NCI-H82 (cell line): ENCODE data around the gene MUS81.
"Not testable (repeated sequence)": the region's sequence is repeated elsewhere in the genome, so short reads cannot be mapped to it uniquely, and the experiment has no call there.

ENCODE experiments used
- DNase-seq: peaks from one replicate; lab custom pipeline; 2025; lab: John Stamatoyannopoulos, UW

MUS81 gene

GRCh38 chr11:65848693-65849092 lies 11.5 kb upstream of the MUS81 start:
- not testable (repeated sequence) for DNase-seq

DNA sequence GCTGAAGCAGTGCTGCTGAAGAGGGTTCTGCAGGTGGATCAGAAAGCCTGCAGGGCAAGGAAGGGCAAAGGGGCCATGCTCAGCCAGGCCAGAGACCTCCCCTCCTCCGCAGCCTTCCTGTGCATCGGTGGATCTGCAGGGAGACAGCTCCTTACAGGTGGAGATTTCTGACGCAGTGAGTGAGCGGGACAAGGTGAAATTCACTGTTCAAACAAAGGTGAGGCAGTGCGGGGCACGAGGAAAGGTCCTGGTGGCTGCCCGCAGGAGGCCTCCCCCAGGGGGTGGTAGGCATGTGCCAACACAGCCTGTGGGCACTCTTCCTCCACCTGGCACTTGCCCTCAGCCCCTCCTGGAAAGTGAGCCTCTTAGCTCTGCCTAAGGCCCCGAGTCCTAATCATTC lies 10.9 kb upstream of the MUS81 start:
- DNase-seq, result no peak

GRCh38 chr11:65849771-65850216 lies 10.4 kb upstream of the MUS81 start:
- no peak for DNase-seq

- no peak for DNase-seq
Observed at GRCh38 chr11:65850217-65851082, 9.8 kb upstream of the MUS81 start.

GRCh38 chr11:65851083-65851579 lies 9.1 kb upstream of the MUS81 start:
- peak; percentile 78 for DNase-seq

GRCh38 chr11:65851811-65852507 lies 8.3 kb upstream of the MUS81 start:
- DNase-seq, result no peak

DNA sequence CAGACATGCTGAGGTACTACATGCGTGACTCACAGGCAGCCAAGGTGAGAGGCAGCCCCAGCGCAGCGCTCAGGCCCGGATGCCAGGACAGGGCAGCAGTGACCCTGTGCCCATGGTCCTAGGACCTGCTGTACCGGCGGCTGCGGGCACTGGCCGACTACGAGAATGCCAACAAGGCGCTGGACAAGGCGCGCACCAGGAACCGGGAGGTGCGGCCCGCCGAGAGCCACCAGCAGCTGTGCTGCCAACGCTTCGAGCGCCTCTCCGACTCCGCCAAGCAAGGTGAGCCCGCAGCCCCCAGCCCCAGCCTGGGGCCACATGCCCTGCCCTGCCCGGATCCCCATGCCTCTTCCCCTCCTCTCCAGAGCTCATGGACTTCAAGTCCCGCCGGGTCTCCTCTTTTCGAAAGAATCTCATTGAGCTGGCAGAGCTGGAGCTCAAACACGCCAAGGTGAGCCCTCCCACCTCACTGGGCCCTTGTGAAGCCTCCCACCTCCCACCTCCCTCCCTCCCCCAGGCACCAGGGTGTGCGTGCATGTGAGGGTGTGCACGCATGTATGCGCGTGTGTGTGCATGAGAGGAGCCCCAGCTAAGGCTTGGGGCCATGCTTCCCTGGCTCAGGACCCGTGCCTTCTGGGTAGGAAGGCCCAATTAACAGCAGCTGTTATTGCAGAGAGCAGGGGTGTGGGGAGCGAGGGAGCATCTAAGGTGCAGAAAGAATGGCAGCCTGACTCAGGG lies 7.6 kb upstream of the MUS81 start:
- no peak for DNase-seq

DNA sequence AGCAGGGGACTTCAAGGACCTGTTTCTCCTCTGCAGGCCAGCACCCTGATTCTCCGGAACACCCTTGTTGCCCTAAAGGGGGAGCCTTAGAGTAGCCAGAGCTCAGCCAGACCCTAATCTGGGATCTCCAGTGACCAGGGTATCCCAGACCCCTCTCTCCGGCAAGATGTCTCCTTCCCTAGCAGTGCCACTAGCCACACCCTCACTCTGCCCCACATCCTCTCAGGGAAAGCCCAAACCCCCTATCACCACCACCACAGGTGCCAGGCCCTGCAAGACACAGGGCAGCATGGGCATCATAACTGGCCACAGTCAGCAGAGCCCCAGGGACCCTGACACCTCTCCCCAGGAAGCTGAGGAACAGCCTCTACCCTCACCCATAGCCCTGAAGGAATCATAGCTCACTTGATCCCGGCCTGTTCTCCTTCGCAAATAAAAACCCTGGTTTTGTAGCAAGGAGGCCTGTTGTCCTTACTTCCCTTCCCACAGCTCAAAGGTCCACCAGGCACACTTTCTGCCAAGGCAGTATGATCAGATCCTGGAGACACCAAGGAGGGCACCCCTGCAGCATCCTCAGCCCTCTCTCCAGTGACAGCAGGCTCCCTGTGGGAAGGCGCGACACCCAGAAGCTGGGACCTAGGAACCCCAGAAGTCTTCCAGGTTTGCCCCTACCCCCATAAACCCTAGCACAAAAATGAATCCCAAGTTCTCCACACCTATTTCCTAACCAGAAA lies 6.8 kb upstream of the MUS81 start:
- DNase-seq, result peak; percentile 30

GRCh38 chr11:65854161-65854592 lies 6.1 kb upstream of the MUS81 start:
- no peak for DNase-seq

GRCh38 chr11:65854852-65855837 lies 5.1 kb upstream of the MUS81 start:
- no peak for DNase-seq

DNA sequence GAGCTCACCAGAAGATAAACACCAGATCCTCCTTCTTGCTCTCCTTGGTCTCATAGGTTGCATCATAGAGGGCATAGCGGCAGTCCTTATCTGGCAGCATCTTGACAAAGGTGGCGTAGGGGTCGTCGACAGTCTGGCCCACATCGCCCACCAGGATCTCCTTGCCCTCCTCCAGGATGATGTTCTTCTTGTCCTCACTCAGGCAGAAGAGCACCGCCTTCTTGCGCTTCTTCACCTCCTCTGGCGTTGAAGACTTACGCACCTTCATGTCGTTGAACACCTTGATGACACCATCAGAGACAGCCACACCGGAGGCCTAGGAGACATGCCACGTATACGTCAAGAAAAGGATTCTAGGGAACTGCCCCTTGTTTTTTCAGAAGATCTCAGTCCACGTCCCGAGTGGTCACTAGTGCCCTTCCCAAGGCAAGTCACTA lies 4.3 kb upstream of the MUS81 start:
- DNase-seq, result no peak

DNA sequence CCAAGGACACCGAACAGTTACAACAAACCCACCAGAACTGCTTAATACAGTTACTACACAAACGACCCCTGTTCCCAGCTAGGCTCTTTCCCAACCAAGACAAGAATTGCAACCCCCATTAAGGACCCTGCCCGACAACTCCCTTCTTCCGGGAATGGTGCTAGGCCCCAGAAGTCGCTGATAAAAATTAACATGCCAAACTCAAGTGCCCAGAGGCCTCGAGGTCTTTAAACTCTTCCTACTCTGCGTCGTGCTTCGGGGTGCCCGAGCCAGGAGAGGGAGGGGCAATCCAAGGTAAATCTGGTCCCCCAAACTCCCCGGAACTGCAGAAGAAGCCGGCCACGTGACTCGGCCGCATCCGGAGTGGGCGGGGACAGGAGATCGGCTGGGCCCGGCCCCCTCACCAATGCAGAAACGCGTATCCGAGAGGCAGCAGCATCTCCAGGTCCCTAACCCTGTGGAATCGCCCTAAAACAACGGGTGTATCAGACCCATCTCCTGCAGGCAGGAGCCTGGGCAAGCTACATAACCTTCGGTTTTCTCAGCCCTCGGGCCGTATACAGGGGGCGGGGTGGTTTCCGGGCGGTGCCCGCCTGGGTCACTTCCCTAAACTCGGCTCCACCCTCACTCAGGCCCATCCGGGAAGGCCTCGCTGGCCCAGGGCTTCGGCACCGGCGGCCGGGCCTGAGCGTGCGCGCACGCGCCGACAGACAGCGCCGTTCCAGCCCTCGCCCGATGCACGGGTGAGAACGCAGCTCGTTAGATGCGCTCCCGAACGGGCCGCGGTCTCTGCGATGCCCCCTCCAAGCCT lies 3.3 kb upstream of the MUS81 start:
- peak; percentile 68 for DNase-seq

- no peak for DNase-seq
Observed at GRCh38 chr11:65857500-65857852, 2.8 kb upstream of the MUS81 start.

- peak; percentile 97 for DNase-seq
Observed at GRCh38 chr11:65857853-65858680, 2.2 kb upstream of the MUS81 start, which contains the start of gene CFL1. TSS of gene CFL1 (minus strand) at chr11:65858180. CDS start at chr11:65858099, 81 bp downstream.

GRCh38 chr11:65858681-65859087 lies 1.5 kb upstream of the MUS81 start:
- no peak for DNase-seq

DNA sequence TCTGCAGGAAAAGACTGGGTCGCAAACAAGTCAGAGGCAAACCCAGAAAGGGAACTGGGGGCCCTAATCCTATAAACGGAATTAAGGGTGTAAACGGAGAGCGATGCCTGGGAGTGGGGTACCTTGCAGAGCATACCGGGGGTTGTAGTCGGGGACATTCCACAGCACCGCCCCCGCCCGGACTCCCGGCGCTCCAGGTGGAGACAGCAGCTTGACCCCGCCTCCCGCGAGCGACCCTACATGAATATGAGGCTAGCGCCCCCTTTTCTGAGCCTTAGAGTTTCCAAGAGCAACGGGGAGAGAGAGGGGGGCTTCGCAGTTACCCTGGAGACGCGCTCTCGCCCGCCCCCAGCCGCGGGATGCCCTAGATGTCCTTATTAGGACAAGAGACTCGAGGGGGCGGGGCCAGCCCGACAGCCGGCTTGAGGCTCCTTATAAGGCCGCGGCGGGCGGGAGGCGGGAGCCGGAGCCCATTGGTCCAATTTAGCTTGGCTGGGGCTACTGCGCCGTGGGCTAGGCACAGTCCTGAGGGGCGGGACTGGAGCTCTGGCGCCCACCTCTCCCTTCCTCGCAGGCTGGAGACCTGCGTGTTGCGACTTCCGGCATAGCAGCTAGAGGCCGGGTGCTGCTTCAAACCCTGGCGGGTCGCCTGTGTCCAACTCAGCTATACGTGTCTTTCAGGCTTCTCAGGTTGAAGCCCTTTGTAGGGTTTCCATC lies 980 bp upstream of the MUS81 start:
- peak; percentile 100 for DNase-seq

DNA sequence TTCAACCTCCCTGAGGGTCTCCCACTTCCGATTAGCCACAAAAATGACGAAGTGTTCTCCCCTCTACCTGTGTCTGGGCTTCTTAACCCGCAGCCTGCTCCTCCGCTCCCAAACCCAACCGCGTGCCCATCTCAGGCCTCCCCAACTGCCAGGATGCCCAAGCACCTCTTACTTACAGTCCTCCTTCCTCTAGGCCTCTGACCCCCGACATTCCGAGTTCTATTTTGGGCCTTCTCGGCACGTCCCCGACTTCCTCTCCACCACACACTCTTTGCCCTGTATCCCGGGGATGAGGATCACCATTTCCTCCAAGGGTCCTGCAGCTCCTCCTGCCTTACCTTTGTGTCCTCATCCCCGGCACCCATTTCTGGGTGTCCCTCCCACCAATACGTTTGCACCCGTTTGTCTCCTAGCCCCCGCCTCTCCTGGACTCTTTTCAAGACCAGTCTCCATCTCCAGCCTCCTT lies 388 bp upstream of the MUS81 start:
- DNase-seq, result no peak

DNA sequence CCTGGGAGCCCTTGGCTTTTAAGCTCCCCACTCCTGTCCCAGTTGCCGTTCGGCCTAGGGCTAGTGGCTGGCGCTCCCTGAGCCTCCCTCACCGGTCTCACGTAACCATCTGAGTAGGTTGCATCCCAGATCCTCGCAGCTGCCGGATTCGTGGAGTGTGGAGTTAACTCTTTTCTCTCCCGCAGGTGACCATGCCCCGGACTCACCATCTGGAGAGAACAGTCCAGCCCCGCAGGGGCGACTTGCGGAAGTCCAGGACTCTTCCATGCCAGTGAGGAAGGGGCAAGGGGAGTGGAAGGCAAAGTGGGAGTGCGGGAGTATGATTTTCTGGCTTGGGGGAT lies 902 bp downstream of the MUS81 start:
- no peak for DNase-seq
